WTC11 (cell line): ENCODE measurements around the gene CD300LD.

ENCODE experiments used
- CREB1 ChIP-seq: sonication (generic); formaldehyde crosslinking; IDR thresholded peaks from 2 replicates; pipeline ENCODE4 v1.8.0; 2023; ENCODE audit warnings: mild to moderate bottlenecking, missing genetic modification reagents
- JUN ChIP-seq: sonication (generic); formaldehyde crosslinking; IDR thresholded peaks from 2 replicates; pipeline ENCODE4 v1.8.0; 2023; ENCODE audit warnings: mild to moderate bottlenecking, missing genetic modification reagents
- TF ChIP-seq, protein P1 (sequence below): sonication (generic); formaldehyde crosslinking; IDR thresholded peaks from 2 replicates; pipeline ENCODE4 v1.8.1; 2022; ENCODE audit warnings: low read depth, missing genetic modification reagents, borderline replicate concordance
- TF ChIP-seq, protein P2 (sequence below): fragments of 200-600 bp; IDR thresholded peaks from 2 replicates; pipeline ENCODE4 v1.8.0; 2022; ENCODE audit warnings: antibody characterized with exemption
- TF ChIP-seq, protein P3 (sequence below): sonication (generic); formaldehyde crosslinking; IDR thresholded peaks from 2 replicates; pipeline ENCODE4 v1.8.1; 2022; ENCODE audit warnings: mild to moderate bottlenecking, missing genetic modification reagents, moderate library complexity, borderline replicate concordance
- TF ChIP-seq, protein P4 (sequence below): sonication (generic); formaldehyde crosslinking; IDR thresholded peaks from 2 replicates; pipeline ENCODE4 v1.8.0; 2023; ENCODE audit warnings: missing genetic modification reagents
- TF ChIP-seq, protein P5 (sequence below): sonication (generic); formaldehyde crosslinking; IDR thresholded peaks from 2 replicates; pipeline ENCODE4 v1.8.0; 2022; ENCODE audit warnings: missing genetic modification reagents

DNA sequence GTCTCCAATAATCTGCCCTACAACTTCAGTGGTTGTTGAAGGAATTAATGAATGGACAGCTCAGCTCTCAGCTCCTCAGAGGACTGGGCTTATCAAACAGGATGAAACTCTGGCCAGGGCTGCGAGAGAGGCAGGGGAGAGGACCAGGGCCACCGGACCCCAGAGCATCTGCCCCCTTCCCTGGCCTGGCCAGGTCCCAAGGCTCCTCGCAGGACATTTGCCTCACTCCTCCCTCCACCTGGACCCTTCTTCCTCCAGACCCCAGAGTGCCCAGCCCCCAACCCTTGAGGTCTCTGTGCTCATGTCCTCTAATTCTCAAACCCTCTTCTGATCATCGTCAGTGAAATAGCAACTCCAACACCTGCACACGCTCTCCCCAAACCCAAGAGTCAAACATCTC is 49.9 kb downstream of the CD300LD start:
- TF ChIP-seq, protein P1, sequence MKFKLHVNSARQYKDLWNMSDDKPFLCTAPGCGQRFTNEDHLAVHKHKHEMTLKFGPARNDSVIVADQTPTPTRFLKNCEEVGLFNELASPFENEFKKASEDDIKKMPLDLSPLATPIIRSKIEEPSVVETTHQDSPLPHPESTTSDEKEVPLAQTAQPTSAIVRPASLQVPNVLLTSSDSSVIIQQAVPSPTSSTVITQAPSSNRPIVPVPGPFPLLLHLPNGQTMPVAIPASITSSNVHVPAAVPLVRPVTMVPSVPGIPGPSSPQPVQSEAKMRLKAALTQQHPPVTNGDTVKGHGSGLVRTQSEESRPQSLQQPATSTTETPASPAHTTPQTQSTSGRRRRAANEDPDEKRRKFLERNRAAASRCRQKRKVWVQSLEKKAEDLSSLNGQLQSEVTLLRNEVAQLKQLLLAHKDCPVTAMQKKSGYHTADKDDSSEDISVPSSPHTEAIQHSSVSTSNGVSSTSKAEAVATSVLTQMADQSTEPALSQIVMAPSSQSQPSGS (CRISPR knock-in tag): no peak
- TF ChIP-seq CREB1 (CRISPR knock-in tag) (no peak), JUN (no peak)
- TF ChIP-seq, protein P2, sequence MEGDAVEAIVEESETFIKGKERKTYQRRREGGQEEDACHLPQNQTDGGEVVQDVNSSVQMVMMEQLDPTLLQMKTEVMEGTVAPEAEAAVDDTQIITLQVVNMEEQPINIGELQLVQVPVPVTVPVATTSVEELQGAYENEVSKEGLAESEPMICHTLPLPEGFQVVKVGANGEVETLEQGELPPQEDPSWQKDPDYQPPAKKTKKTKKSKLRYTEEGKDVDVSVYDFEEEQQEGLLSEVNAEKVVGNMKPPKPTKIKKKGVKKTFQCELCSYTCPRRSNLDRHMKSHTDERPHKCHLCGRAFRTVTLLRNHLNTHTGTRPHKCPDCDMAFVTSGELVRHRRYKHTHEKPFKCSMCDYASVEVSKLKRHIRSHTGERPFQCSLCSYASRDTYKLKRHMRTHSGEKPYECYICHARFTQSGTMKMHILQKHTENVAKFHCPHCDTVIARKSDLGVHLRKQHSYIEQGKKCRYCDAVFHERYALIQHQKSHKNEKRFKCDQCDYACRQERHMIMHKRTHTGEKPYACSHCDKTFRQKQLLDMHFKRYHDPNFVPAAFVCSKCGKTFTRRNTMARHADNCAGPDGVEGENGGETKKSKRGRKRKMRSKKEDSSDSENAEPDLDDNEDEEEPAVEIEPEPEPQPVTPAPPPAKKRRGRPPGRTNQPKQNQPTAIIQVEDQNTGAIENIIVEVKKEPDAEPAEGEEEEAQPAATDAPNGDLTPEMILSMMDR: no peak
- TF ChIP-seq, protein P3, sequence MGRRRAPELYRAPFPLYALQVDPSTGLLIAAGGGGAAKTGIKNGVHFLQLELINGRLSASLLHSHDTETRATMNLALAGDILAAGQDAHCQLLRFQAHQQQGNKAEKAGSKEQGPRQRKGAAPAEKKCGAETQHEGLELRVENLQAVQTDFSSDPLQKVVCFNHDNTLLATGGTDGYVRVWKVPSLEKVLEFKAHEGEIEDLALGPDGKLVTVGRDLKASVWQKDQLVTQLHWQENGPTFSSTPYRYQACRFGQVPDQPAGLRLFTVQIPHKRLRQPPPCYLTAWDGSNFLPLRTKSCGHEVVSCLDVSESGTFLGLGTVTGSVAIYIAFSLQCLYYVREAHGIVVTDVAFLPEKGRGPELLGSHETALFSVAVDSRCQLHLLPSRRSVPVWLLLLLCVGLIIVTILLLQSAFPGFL (CRISPR knock-in tag): no peak
- TF ChIP-seq, protein P4, sequence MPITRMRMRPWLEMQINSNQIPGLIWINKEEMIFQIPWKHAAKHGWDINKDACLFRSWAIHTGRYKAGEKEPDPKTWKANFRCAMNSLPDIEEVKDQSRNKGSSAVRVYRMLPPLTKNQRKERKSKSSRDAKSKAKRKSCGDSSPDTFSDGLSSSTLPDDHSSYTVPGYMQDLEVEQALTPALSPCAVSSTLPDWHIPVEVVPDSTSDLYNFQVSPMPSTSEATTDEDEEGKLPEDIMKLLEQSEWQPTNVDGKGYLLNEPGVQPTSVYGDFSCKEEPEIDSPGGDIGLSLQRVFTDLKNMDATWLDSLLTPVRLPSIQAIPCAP (CRISPR knock-in tag): no peak
- TF ChIP-seq, protein P5, sequence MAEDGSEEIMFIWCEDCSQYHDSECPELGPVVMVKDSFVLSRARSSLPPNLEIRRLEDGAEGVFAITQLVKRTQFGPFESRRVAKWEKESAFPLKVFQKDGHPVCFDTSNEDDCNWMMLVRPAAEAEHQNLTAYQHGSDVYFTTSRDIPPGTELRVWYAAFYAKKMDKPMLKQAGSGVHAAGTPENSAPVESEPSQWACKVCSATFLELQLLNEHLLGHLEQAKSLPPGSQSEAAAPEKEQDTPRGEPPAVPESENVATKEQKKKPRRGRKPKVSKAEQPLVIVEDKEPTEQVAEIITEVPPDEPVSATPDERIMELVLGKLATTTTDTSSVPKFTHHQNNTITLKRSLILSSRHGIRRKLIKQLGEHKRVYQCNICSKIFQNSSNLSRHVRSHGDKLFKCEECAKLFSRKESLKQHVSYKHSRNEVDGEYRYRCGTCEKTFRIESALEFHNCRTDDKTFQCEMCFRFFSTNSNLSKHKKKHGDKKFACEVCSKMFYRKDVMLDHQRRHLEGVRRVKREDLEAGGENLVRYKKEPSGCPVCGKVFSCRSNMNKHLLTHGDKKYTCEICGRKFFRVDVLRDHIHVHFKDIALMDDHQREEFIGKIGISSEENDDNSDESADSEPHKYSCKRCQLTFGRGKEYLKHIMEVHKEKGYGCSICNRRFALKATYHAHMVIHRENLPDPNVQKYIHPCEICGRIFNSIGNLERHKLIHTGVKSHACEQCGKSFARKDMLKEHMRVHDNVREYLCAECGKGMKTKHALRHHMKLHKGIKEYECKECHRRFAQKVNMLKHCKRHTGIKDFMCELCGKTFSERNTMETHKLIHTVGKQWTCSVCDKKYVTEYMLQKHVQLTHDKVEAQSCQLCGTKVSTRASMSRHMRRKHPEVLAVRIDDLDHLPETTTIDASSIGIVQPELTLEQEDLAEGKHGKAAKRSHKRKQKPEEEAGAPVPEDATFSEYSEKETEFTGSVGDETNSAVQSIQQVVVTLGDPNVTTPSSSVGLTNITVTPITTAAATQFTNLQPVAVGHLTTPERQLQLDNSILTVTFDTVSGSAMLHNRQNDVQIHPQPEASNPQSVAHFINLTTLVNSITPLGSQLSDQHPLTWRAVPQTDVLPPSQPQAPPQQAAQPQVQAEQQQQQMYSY (CRISPR knock-in tag): no peak
